Brain pericyte (primary cell): Measurements from ENCODE around the gene MARK1.

Source experiments
- DNase-seq: peaks from one replicate; pipeline ENCODE4 v3.0.0-alpha.2; 2012; ENCODE audit warnings: low read depth, low spot score

MARK1 gene

DNA sequence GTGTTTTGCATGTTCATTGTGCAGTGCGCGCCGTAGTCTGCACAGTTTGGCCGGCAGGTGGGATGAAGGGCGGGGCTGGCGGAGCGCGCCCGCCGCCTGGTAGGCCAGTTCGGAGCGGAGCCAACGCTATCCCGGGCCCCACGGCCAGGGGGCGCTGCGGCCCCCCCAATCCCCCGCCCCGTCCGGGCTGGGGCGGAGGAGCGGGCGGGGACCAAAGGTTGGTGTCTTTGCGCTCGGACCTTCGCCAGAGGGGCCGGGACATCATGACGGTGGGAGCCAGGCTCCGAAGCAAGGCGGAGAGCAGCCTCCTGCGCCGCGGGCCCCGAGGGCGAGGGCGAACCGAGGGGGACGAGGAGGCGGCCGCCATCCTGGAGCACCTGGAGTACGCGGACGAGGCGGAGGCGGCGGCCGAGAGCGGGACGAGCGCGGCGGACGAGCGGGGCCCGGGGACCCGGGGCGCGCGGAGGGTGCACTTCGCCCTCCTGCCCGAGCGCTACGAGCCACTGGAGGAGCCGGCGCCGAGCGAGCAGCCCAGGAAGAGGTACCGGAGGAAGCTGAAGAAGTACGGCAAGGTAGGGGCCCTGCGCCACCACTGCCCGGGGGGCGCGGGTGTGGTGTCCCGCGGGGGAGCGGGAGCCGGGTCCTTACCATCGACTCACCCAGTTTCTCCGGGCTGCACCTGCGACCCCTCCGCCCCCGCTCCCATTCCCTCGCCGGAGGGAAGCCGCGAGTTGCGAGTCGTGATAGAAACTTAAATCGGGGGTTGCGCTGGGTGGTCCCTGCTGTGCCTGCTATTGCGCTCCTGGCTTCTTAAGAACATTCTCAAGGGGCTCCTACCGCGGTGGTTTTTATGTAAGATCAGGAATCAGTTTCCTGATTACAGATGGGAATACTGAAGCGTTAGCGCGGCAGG, 162.5 kb downstream of the MARK1 start, which contains the start of gene C1orf115:
Gene C1orf115, plus strand, starts transcription at position 224 of the 913 bp plus-strand sequence. Its CDS starts 40 bp downstream, at position 264.
- no peak for DNase-seq

GRCh38 chr1:220691053-220691684, 163.2 kb downstream of the MARK1 start:
- no peak for DNase-seq

- DNase-seq, result no peak
Measured at GRCh38 chr1:220692436-220693228, 164.7 kb downstream of the MARK1 start.

DNA sequence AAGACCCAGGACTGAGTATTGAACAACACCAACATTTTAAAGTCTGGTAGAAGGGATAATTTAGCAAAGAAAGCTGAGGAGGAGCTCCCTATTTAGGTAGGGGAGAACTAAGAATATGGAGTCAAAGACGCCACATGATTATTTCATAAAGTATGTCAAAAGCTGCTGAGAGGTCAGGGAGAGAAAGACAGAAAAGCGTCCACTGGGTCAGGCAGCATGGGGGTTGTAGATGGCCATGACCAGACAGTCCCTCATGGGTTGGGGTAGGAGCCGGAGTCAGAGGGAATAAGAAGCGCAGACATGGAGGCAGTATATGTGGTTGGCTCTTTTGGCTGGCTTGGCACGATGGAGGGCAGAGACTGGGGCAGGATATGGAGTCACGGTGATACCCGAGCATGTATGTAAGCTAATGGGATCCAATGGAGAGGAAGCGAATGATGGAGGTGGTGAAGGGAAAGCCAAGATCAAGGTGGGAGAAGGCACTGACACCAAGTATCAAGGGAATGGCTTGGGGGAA, 167.0 kb downstream of the MARK1 start:
- no peak for DNase-seq

GRCh38 chr1:220695426-220695825, 167.5 kb downstream of the MARK1 start:
- DNase-seq, result no peak

DNA sequence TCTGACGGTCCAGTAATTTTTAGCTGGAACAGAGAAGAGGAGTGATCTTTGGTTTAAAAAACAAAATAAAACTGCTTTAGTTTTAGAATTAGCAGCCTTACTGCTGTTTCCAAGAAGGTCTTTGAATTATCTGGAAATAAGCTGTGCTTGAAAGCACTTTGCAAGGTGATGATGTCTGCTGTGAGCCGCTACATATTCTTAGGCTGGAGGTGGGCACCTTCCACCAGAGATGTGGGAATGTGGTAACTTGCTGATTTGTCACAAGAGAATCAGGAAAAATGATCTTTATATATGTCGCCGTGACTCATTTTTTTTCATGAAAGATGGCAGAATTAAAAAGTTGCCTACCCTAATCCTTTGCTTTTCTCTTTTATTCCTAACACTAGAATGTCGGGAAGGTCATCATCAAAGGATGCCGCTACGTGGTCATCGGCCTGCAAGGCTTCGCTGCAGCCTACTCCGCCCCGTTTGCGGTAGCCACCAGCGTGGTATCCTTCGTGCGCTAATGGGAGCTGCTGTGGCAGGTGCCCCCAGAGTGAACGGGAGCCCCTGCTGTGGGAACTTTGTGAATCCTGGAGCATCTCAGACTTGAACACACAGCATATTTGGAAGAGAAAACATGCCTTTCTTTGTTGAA, 168.4 kb downstream of the MARK1 start:
- DNase-seq, result no peak

DNA sequence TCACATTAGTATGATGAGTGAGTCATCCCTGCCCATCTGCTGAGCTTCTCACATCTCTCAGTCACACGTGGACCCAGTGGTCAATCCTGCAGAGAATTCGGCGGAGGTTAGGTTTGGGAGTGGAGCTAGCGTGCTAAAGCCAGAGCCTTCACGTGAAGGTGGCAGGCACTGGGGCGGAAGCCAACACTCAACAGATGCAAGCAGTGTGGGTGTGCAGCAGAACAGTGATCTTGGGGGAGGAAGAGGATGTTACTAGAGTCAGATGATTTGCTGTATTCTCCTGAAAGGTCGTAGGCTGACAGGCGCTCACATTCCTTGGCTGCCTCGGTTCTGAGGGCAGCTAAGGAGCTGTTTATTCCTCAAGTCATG, 168.9 kb downstream of the MARK1 start:
- DNase-seq, result no peak

DNA sequence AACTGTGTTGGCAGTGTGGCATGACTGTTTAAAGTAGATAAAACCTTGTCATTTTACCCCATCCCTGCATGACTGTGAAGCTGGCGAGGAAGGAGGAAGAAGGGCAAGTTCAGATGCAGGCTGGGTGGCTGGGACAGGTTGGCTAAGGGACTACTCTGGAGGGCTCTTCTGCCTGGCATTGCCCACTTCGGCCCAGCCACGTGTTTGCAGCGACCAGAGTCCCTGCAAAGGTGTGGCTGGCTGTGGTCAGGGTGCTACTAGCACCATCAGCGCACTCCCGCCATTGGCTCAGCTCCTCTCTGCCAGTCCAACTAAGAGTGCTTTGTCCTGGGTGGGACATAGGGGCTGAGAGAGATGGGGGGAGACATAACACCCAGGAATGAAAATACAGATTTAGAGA, 169.4 kb downstream of the MARK1 start:
- no peak for DNase-seq

DNA sequence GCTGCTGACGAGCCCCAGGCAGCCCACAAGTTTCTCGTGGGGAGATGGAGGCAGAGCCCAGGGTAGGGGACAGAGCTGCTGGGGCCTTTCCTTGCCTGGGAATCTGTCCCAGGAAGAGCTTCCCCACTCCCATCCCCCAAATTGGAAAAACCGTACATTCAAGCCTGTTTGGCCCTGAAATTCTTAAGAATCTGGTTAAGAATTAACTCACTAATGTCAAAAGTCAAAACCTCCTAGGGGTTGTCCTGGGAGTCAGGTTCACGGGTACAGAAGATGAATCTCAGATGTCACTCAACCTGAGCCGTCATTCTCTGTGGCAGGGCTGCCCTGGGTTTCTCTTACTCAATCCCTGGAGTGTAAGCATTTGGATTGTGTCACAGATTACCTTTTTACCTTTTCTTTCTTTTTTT, 170.7 kb downstream of the MARK1 start:
- DNase-seq, result no peak

GRCh38 chr1:220699044-220699443, 171.1 kb downstream of the MARK1 start:
- no peak for DNase-seq

DNA sequence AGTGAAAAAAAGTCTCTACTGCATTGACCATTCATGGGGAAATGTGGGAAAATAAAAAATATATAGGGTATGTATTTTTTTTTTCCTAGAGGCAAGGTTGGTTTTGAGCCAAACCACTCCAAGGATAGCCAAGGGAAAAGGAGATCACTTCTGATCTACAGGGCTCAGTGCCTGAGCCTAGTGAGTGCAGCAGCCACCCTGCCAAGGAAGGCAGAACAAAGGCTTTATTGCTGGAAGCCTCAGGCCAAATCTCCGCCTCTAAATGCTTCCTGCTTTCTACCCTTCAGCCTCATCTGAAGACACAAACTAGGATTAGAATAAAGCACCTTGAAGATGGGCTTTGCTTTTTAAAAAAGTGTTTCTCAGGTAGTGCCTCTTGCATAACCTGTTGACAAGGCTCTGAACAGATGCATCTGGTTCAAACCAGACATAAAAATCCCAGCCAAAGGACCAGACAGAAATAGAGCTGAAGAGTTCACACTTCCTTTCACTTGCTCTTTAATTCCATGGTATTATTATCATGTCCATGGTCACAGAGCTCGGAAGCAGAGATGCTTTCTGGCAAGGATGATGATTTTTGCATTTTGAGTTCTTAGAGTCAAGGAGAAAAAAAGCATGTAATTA, 172.7 kb downstream of the MARK1 start:
- DNase-seq, result no peak

GRCh38 chr1:220701974-220702373, 174.0 kb downstream of the MARK1 start:
- DNase-seq, result no peak

GRCh38 chr1:220702733-220703270, 174.9 kb downstream of the MARK1 start:
- DNase-seq, result no peak

DNA sequence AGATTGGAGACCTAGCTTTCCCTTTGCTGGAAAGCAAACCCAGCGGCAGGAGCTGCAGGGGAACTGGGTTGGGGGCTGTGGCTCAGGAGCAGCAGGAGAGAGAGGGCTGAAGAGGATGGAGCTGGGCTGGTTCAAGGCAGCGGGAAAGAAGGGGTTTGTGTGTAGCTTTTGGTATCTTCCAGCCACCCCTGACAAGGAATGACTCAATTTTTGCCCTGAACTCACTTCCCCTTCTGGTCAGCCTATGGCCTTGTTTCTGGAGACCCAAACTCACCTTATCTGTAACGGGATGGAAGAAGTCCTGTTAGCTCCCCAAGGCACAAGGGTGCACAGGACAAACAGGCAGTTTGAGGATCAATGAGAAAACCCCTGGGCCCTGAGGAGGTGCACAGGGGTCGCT, 175.4 kb downstream of the MARK1 start:
- DNase-seq, result no peak

GRCh38 chr1:220705782-220706181, 177.8 kb downstream of the MARK1 start:
- DNase-seq, result no peak

DNA sequence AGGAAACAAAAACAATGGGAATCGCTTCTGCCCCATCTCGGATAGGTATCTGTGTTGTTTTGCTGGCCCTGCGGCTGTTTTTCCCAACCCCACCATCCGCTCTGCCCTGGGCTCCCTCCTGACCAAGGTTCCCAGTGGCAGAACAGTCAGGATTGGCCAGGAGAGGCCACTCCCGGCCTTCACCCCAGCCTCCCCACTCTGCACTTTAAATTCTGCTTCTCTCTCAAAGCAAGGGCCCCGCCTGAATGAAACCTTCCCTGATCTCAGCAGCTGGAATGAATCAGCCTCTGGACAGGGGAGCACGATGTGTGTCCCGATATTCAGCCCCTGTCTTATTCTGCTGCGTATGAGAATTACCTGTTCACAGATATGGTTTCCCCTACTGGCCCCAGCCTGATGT, 178.5 kb downstream of the MARK1 start:
- no peak for DNase-seq

DNA sequence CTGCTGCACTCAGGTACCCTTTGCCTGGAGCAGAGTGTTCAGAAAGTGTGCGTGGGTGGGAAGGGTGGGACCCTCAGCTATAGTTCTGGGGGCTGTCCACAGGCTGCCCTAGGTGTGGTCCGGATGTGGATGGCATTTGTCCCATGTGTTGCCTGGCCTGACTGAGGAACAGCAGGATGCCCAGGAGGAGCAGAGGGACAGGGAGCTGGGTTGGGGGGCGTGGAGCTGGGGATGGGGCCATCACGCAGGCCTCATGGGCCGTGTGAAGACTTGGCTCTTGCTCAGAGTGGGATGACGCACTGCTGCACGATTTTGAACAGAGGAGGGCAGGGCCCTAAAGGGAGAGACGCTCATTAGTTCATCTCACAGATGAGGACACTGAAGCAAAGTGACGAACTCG, 179.2 kb downstream of the MARK1 start:
- DNase-seq, result no peak

- no peak for DNase-seq
Measured at GRCh38 chr1:220708244-220708643, 180.3 kb downstream of the MARK1 start.

DNA sequence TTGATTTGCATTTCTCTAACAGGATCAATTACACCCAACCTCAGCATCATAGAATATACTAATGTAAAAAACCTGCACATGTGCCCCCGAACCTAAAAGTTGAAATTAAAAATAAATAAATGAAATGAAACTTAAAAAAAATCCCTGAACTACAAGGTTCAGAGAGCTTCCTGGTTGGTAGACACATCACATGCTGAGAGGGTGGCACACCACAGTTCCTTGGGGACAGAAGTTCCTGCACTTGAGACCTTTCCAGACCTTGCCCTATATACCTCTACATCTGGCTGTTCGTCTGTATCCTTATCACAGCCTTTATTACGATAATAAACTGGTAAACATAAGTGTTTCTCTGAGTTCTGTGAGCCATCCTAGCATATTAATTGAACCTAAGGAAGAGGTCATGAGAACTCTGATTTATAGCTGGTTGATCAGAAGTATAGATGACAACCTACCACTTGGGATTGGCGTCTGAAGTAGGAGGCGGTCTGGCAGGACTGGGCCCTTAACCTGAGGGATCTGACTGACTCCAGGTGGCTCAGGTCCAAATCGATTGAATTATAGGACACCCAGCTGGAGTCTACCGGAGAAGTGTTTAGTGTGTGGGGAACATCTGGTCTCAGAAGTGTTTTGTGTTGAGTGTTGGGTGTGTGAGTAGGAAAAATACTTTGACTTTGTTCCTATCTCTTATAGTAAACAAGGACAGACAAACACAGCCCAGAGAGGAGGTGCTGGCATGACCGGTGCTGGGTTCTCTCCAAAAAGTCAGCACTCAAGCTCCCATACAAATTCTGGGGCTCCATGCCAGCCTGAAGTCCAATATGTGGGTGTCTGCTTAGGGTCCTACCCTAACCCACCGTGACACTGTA, 181.2 kb downstream of the MARK1 start:
- DNase-seq, result no peak

DNA sequence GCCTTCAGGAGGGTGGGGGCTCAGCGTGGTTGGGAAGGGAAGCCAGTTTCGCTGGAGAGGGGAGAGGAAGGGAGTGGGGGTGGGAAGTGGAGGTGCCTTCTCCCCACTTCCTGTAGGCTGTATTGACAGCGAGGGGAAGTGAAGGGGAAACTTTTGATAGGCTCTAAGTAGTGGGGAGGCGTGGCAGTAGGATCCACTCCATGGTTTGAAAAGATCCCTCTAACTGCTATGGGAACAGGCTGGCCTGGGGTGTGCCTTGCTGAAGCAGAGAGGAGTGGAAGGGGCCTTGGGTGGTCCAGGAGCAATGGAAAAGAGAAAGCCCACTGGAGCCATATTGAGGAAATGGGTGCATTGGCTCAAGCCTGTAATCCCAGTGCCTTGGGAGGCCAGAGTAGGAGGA, 182.4 kb downstream of the MARK1 start:
- no peak for DNase-seq
